Choroid plexus epithelial cell (primary cell): ENCODE data around the gene L3MBTL1.

Experiments used
- DNase-seq: peaks from one replicate; pipeline ENCODE4 v3.0.0-alpha.2; 2010; ENCODE audit warnings: low read depth
- H3K4me3 ChIP-seq: 2 replicates; pipeline ENCODE4 v1.5.1; 2011; ENCODE audit warnings: low read depth, mild to moderate bottlenecking, control low read depth, low read length, moderate library complexity
- TF ChIP-seq, protein P1 (sequence below): conservative IDR thresholded peaks from 2 replicates; pipeline ENCODE4 v1.5.1; 2011; ENCODE audit warnings: low read depth, mild to moderate bottlenecking, control low read depth, inconsistent platforms, low read length, moderate library complexity

The L3MBTL1 gene

DNA sequence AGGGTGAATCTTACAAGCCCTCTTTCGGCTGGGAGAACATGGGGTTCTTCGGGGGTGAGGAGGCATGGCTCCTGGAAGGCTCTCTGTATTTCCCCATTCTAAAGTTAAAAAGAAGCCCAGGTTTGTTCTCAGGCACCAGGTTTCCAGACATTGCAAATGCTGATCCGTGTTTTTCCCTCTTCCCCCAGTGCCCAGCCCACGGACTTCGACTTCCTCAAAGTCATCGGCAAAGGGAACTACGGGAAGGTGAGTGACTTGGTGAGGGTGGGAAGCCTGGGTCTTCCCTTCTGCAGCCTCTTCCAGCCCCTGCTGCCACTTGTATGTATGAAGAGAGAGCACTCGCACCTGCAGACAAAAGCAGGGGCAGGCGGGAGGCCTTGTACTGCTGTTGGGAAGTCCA is 60.0 kb downstream of the L3MBTL1 start:
- DNase-seq: no peak
- no peak overlapping the region for H3K4me3 ChIP-seq
- TF ChIP-seq, protein P1, sequence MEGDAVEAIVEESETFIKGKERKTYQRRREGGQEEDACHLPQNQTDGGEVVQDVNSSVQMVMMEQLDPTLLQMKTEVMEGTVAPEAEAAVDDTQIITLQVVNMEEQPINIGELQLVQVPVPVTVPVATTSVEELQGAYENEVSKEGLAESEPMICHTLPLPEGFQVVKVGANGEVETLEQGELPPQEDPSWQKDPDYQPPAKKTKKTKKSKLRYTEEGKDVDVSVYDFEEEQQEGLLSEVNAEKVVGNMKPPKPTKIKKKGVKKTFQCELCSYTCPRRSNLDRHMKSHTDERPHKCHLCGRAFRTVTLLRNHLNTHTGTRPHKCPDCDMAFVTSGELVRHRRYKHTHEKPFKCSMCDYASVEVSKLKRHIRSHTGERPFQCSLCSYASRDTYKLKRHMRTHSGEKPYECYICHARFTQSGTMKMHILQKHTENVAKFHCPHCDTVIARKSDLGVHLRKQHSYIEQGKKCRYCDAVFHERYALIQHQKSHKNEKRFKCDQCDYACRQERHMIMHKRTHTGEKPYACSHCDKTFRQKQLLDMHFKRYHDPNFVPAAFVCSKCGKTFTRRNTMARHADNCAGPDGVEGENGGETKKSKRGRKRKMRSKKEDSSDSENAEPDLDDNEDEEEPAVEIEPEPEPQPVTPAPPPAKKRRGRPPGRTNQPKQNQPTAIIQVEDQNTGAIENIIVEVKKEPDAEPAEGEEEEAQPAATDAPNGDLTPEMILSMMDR: no peak

DNA sequence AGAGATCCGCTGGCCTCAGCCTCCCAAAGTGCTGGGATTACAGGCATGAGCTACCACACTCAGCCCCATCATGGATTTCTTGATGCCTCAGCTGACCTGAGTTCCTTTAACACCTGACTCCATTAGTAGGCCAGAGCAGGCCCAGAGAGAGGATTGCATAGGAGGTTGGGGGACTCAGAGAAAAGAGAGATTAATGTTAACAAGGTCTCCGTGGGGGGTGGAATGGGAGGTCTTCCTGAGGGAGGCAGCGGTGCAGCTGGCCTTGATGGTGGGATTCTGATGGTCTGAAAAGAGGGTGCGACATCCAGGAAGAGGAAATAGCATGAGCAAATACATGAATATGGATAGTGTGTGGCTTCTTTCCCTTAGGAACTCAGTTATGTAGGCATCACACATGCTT is 61.2 kb downstream of the L3MBTL1 start:
- TF ChIP-seq, protein P1: no peak
- no peak overlapping the region for H3K4me3 ChIP-seq
- no peak for DNase-seq

DNA sequence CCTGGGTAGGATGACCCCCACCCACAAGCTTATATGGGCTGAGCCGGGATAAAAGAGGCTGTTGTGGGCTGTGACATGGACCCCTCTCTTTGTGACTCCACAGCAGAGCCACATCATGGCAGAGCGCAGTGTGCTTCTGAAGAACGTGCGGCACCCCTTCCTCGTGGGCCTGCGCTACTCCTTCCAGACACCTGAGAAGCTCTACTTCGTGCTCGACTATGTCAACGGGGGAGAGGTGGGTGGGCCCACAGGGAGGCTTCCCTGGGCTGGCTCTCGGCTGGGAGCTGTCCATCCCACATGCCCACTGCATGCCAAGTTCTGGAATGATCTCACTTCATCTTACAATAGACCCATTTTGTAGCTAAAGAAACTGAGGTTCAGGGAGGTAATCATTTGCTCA is 61.8 kb downstream of the L3MBTL1 start:
- TF ChIP-seq, protein P1: no peak
- no peak for DNase-seq
- no peak overlapping the region for H3K4me3 ChIP-seq

DNA sequence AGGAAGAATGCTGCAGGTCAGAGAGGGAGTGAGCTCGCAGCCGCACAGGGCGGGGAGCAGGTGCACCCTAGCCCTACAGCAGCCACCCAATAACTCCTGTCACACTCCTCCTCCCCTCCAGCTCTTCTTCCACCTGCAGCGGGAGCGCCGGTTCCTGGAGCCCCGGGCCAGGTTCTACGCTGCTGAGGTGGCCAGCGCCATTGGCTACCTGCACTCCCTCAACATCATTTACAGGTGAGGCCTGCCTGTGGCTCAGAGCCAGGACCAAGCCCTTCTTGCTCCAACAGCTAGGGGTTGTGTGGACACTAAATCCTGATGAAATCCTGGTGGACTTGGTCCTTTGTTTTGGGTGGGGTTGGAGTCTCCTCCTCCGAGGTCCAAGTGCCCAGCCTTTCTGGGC is 63.0 kb downstream of the L3MBTL1 start:
- H3K4me3 ChIP-seq: no peak overlapping the region
- TF ChIP-seq, protein P1: no peak
- DNase-seq: no peak

DNA sequence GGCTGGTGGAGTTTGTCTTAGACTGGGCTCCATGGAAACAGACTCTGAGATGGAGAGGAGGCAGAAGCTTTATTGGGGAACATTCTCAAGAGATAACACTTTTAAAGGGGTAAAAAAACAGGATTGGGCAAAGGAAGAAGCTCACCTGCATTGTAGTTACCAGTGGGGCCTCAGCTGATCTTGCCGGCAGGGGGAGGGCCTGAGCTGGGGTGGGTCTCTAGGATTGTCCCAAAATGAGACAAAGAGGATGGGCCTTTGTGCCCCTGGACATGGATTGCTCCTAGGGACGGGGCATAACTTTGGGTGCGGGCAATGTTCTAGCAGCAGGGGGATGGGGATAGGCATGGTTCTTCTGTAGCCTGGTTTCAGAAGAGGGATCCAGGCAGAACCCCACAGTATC is 63.8 kb downstream of the L3MBTL1 start:
- H3K4me3 ChIP-seq: no peak overlapping the region
- TF ChIP-seq, protein P1: no peak
- DNase-seq: no peak

DNA sequence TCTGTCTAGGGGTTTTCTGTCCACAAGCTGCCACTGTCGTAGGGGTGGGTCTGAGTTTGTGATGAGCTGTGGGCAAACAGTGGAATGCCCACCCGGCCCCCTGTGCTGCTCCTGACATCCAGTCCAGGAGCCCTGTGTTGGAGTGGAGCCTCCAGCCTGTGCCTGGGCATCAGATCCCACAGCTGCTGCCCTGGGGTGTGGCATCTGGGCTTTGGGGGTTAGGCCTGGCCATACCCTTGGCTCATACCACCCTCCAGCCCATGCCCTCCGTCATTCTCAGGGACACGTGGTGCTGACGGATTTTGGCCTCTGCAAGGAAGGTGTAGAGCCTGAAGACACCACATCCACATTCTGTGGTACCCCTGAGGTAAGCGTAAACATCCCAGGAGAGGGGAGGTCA is 64.3 kb downstream of the L3MBTL1 start:
- TF ChIP-seq, protein P1: no peak
- no peak for DNase-seq
- H3K4me3 ChIP-seq: no peak overlapping the region

DNA sequence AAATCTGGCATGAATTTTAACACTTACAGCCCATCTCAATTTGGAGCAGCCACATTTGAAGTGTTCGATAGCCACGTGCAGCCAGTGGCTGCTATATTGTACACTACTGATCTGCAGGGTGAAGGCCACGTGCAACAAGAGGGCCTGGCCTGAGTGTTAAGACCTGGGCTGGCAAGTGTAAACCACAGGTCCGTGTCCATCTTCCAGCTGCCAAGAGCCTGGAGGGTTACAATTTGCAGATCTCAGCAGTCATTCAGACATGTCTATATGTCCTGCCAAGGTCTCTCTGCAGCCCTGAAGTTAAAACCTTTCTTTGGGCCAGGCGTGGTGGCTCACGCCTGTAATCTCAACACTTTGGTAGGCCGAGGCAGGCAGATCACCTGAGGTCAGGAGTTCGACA is 65.4 kb downstream of the L3MBTL1 start:
- DNase-seq: no peak
- TF ChIP-seq, protein P1: no peak
- H3K4me3 ChIP-seq: no peak overlapping the region
